Forelimb muscle (tissue), 1 donor: ENCODE results near the gene FRY. TPM values are rescaled to one million over a fixed set of nuclear protein-coding genes. Genes with fewer than 3 reads are reported as not detected.

Experiments used
- DNase-seq: peaks from one replicate; pipeline ENCODE4 v3.0.0-alpha.2; 2013; ENCODE audit warnings: low read depth
- polyA plus RNA-seq: library from polyadenylated mRNA; unstranded; fragments of 120-200 nt; gene quantifications from one replicate; pipeline ENCODE4 v1.2.1, GENCODE V29; 2013; ENCODE audit not compliant: insufficient read length

FRY gene
- polyA plus RNA-seq, 1 donor, result 53.1 TPM

DNA sequence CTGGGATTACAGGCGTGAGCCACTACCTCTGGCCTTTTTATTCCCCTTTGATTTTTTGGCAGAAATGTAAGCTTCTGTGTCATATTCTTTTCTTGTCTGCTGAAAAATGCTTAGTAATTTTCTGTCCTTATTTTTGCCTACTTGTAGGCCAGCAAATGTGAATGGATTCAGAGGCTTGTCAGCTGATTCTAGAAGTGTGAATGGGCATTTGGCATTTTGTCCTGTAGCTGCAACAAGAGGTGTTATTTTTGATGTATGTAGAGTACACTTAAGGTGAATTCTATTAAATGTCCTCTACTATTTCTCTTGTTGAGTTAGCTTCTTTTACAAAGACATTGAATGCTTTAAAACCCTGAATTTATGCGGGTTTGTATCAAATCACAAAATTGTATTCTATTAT is 50.0 kb downstream of the FRY start:
- no peak for DNase-seq

DNA sequence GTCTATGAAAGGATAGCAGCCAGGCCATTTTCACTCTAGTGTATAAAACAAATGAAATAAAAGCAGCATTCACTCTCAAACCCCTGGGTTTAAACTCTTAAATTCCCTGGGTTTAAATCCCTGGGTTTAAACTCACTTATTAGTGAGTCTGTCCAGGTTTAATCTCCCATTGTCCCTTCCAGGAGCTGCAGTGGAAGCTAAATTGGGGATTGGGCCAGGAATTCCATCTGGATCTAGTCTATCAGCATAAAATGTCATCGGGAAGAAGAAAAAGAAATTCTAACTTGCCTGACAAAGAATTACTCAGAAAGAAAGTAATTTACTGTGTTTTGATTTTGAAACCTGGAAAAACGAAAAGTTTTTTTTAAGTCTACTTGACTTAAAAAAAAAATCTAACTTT is 54.8 kb downstream of the FRY start:
- peak; percentile 54 for DNase-seq

DNA sequence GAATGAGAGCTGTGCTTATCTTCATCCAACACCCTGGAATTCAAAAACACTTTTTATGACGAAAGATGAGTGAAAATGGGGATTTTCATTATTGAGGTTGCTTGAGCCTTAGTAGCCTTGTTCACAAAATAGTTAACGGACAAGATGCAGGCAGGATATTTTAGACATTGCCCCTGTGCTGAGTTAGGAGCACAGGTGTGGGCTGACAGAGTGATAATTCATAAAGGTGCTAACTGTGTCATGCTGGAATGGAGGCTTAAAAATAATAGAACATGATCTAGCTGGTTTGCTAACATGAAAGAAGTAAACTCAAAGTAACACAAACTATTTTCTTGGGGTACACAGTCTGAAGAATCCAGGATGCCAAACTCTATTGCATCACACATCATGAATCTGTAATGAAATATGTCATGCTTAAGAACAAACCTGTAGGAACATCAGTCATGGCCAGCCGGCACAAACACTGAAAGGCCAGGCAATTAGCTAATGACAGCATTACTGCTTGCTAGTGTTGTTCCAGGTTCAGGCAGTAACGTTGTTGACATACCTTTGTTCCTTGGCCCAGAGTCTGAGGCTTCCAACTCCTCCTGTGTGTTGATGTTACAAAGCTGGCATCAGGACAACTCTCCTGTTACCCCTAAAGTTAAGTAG is 55.3 kb downstream of the FRY start:
- no peak for DNase-seq

DNA sequence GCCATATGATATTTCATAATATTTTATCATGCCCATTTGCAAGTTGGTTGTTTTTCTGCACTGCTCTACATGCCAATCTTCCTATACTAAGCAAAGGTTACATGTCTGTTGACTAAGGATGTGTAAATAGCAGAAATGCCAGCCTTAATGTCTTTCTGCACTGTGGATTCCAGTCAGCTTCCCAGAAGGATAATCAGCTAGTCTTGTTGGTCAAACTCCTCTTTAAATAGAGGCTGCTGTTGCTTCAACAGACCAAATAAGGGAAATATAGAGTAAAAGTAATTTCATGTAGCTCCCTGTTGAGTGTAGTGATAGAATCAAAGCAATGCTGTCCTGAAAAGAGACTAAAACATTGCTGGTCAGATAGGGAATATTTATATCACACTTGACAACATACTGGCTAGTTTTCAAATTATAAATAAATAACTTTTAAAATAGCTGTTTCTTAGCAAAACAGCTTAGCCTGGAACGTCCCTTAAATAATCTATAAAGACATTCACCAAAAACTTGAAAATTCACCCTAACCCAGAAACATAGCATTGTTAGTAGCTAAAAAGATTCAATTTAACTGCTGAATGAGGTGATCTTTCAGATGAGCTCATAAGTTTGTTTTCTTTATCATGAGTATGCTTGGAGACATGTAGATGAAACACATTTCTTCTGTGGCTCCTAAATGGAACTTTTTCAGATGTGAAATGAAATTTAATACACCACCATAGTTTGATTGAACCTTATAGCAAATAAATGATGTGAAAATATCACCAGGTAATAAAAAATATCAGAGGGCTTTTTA is 56.6 kb downstream of the FRY start:
- DNase-seq, result no peak

DNA sequence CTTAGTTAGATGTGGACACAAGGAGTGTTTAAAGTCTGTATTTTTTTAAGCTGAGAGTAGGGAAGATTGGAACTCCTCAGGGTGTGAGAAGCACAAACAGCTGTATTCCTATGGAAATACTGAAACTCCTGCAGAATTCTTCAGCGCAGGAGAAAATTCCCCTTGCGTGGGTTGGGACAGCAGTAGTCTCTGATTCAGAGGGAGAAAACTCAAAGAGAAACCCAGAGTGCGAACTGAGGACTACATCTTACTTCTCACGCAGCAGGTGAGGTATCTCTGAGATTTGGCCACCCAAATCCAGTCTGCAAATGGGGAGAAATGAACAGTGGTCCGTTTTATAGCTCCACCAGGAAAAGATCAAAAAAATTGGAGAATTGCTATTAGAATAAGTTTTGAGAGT is 60.9 kb downstream of the FRY start:
- no peak for DNase-seq

DNA sequence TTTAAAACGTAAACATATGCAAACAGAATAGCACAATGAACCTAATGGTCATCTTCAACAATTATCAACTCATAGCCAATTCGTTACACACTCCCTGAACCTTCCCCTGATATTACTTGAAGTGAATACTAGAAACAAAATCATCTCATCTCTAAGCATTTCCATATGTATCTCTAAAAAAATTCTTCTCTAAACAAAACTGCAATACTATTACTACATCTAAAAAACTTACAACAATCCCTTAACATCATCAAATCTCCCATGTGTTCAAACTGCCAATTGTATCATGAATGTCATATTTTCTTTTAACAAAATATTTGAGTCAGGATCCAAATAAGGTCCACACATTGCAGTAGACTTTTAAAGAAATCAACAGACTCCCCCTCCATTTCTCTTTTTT is 61.4 kb downstream of the FRY start:
- DNase-seq, result peak; percentile 34

DNA sequence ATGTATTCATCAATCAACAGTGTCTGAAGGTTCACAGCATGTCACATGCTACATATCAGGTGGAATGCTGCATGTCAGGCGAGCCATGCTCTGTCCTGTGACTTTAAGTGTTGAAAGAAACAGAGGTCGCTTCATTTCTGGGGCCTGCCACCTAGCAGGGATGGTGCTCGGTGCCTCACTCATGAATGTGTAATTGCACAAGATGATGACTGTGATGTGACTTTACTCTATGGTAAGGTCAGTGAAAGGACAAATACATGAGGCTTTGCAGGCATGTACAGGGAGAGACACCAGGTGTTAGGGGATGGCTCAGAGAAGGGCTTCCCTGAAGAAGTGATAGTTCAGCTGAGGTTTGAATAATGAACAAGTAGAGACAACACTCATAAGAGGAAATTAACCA is 66.7 kb downstream of the FRY start:
- no peak for DNase-seq

DNA sequence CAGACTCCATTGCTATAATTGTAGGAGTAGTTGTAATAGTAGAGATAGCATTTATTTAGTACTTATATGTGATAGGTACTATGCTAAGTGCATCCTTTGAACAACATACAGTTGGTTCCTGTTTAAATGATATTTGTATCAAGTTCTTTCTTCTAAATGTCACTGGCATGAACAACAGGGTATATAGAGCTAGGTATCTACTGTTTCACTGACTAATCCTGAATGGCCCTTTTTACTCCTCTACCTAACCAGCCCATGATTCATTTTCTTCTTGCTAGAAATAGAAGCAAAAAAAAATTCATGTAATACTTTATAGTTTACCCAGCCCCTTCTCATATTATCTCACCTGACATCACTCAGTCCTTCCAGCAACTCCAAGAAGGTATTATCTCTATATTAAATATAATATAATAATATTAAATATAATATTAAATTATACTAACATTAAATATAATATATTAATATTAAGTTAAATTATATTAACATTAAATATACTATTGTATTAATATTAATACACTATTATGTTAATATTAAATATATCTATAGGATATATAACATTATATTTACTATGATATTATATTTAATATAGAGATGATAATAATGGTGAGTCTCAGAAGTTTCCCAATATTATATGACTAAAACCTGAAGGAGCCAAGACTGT is 74.2 kb downstream of the FRY start:
- DNase-seq, result no peak

DNA sequence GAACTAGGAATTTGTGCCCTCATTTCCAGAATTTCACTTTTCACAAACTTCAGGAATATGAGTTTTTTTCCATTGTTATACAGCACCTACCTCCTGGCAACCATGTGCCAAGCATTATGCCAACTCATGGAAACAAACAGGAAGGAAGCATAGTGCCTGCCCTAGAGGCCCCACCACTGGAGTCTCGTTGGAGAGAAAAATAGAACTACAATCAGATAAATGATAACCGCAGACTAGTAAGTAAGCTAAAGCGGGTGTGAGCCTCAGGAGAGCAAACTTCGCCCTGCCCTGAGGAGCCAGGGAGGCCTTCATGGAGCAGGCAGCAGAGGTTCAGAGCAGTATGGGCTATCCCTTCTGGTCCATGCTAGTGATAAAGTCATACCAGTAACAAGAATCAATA is 75.9 kb downstream of the FRY start:
- DNase-seq, result no peak

DNA sequence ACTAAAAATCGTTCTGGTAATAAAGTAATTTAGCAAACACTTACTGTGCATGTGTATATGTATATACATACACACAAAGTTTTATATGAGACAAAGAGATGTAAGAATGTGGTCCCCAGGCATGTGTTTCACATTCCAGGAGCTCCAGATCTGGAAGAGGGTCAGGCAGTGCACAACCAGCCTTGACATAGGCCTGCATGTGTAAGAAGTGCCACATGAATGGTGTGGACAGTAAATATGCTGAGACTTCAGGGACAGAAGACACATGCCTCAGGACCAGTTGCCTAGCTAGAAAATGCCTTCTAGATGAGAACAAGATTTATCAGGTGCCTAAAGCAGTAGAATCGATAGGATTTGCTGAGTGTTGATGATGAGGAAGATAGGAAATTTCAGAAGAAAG is 76.4 kb downstream of the FRY start:
- no peak for DNase-seq

DNA sequence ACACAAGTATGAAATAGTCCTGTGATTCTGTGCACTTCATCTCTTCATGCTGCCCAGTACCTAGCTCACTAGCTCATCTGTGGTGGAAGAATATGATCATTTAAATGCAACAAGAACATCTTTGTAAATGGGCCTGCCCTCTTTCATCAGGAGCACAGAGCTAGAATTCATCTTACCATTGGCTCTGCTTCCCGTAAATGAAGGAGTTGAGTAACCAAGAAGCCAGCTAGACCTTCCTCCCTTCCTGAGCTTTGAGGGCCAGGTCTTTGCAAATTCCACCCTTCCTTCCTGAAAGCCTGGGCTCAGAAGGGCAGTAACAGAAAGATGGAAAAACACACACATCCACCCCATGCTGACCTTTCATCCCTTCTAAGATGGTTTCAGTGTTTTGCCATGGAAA is 82.0 kb downstream of the FRY start:
- no peak for DNase-seq

DNA sequence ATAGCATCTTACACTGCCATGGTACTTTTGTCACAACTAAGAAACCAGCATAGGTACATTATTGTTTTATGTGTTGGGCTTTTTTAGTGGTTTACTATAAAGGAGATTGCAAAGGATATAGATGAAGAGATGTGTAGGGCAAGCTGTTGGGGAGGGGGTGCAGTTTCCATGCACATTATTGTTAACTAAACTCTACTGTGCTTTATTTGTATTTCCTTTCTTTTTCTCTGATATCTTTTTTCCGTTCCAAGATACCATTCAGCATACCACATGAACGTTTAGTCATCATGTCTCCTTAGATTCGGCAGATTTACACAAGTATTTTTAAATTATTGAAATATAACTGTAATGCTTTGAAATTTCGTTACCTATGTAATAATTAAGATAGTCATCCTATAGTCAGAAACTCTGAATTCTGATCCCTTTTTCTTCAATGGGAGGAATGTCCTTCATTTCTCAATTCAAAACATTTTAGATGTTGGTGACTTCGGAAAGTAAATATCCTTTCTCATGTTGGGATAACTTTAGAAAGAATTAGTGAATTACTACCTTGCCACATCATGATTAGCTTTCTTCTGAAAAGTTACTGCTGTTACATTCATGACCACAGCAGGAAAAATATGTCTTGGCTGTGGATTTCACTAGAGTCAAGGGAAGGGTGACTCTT is 82.8 kb downstream of the FRY start:
- no peak for DNase-seq

DNA sequence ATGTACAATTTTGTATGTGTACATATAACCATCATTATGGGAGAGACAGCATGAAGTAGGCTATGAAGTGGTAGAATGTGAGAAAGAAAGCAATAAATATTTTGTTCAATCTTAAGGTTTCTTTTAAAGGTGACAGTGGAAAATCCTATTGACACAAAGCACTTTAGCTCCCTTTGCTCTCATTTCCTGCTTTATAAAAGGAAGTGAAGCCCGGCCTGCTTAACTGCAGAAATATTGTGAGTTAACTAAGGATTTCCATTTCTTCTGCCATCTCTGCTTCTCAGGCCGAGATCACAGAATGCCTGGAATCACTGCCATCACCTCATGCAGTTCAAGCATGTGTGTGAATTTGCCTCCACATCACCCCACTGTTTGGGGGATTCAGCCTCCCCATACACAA is 83.5 kb downstream of the FRY start:
- DNase-seq, result no peak

DNA sequence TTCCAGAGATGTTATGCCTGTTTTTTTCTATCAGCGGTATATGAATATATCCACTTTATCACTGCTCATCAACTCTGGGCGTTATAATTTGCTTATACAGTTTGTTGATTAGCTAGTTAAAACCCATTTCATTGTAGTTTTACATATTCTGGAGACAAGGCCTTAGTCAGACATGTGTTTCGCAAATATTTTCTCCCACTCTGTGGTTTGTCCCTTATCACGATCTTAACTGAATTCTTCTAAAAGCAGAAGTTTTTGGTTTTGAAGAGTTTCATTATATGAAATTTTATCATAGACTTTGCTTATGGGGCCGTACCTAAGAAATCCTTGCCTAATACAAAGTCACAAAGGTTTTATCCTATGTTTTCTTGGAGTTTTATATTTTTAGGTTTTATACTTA is 84.6 kb downstream of the FRY start:
- no peak for DNase-seq

DNA sequence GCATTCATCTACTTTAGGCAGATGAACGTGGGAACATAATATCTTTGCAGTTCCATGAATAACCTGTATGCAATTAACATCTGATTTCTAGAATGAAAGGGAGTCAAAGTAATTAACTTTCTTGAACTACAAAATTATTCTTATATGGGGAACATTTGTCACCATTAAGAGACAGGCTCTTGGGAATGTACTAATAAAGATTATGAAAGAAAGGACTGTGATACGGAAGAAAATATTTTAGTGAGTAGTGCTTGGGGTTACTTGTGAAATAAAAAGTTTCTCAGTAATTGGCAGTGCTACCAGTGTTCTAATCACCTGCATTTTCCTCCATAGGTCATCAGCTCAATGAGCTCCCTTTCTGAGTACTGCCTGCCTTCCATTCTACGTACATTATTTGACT is 85.4 kb downstream of the FRY start:
- no peak for DNase-seq

DNA sequence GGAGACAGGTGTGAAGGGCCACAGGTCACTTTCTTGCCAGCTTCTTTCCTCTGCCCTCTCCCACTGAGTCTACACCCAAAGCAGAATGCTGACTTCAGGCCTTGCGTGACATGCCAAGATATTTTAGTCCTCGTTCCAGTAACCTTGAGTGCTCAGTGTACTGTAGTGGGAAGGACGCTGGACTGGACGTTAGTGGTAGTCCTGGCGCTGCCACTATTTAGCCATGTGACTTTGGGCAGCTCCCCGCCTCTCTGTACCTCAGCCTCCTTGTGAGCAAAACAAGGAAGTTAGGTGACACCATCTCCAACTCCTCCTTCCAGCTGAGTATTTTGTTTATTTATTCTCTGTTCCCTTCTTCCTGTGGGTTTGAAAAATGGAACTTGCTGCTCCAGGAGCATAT is 86.1 kb downstream of the FRY start:
- no peak for DNase-seq

DNA sequence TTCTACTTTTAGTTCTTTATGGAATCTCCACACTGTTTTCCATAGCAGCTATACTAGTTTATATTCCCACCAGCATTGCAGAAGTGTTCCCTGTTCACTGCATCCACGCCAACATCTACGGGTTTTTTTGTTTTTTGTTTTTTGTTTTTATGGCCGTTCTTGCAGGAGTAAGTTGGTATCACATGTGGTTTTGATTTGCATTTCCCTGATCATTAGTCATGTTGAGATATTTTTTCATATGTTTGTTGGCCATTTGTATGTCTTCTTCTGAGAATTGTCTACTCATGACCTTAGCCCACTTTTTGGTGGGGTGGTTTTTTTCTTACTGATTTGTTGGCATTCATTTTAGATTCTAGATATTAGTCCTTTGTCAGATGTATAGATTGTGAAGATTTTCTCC is 89.7 kb downstream of the FRY start:
- no peak for DNase-seq

DNA sequence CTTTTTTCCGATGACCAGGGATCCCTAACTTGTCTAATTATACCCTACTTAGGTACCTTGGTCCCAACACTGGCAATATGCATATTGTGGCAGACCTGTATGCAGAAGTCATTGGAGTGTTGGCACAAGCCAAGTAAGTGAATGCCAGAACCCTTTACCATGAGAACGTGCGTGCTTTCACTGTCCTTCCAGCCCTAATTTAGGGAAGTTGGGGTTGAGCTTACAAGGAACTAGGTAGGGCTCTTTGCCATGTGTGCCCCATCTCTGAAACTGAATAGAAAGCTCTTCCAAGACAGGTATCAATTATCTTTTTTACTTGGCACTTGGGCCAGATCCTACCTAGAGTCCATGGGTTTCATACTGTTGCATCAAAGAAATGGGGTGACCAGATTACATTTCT is 93.2 kb downstream of the FRY start:
- DNase-seq, result no peak

DNA sequence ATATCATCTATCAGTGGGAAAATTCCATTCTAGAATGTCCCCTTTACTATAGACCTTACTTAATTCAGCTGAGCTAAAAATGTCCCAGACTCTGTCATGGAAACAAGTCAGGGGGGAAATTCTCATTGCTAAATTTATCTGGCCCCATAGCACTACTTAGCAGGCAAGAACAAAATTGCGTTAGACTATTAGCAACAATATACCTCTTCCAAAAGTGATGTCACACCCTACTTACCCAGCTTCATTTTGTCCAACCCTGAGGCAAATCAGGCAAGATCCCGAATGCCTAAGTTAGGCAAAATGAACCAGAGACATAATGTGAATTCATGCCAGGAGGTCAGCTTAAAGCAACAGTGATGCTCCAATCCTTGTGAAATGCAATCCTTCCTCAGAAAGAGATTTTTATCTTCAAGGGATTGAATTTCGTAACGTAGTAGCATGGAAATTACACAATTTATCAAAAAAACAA is 93.7 kb downstream of the FRY start:
- DNase-seq, result no peak

DNA sequence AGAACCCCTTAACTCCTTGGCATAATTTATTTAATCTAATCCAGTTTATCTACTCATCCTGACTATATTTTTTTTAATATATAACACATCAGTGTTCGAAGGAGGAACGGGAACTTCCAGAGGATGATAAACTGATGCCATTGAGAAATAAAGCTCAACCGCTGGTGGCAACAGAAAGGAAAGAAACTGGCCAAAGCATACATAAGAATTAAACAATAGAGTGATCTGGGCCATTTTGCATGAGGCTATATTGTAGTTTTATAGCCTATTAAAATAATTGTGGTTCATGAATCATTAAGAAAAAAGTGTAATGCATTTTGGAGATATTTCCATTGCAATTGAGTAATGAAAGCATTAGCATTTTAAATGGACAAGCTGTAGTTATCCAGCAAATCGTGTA is 94.2 kb downstream of the FRY start:
- DNase-seq, result no peak

DNA sequence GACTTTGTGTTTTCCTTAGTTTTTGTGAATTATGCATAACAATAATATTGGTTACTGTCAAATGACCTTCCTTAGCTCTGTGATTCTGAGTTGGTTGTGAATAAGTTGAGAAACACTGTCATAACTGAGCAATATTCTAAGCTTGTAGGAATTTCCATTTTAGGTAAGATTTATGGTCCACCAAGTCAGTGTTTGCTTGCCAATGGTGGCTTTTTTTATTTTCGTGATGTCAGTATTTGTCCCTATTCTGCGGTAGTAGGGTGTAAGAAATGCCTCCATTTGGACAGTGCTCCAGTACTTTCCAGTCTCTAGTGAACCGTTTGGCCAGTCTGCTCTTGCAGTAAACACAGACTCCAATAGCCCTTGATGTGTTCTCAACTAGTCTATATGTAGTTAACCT is 94.7 kb downstream of the FRY start:
- DNase-seq, result no peak

DNA sequence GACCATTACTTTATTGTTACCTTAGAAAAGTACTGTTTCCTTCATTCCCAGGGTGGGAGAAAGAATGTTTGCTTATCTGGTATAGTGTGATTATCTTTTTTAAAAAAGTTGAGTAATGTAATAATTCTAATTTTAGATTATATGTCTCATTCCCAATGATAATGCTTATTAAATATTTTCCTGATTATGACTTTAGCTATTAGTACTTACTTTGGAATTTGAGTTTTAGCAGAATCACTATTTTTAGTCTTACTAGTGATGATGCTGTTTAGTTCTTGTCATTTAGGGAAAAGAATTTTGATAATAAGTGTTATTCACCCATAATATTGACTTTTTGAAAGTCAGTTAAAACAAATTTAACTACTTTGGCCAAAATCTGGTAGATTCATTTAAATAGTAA is 95.2 kb downstream of the FRY start:
- no peak for DNase-seq

DNA sequence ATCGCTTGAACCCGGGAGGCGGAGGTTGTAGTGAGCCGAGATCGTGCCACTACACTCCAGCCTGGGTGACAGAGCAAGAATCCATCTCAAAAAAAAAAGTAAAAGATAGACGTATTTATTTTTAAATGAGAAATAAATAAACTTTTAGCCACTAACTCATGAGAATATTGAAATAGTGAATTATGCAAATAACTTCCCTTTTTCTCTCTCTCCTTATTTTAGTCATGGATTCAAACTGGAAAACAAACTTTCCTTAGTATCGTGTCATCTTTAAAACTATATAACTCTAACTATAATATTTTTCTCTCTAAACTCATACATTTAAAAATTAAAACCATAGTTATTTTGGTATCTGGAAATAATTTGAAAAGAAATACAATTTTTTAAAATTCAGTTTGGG is 96.1 kb downstream of the FRY start:
- no peak for DNase-seq
